ENCODE results near the gene VPS33B.
A peak's percentile ranks its signal among the peaks of the same experiment; 100 is the strongest.

The VPS33B gene

GRCh38 chr15:90972133-90972532 is 50.3 kb downstream of the VPS33B start:
- DNase-seq = no peak

- no peak for DNase-seq
These were observed 52.1 kb downstream of the VPS33B start for GRCh38 chr15:90970274-90970673.

GRCh38 chr15:90968434-90968833 is 54.0 kb downstream of the VPS33B start:
- DNase-seq = no peak

- no peak for DNase-seq
These were observed 55.2 kb downstream of the VPS33B start for GRCh38 chr15:90967206-90967605.

GRCh38 chr15:90966262-90966661 is 56.1 kb downstream of the VPS33B start:
- no peak for DNase-seq

GRCh38 chr15:90962021-90962420 is 60.4 kb downstream of the VPS33B start:
- no peak for DNase-seq

- no peak for DNase-seq
These were observed 61.9 kb downstream of the VPS33B start for GRCh38 chr15:90960298-90961091.

- DNase-seq = no peak
These were observed 62.5 kb downstream of the VPS33B start for GRCh38 chr15:90959894-90960293.

- DNase-seq = no peak
These were observed 63.3 kb downstream of the VPS33B start for GRCh38 chr15:90959028-90959595.

- no peak for DNase-seq
These were observed 64.6 kb downstream of the VPS33B start for GRCh38 chr15:90957791-90958190.

GRCh38 chr15:90957031-90957790 is 65.2 kb downstream of the VPS33B start:
- no peak for DNase-seq

- peak; percentile 77 for DNase-seq
These were observed 65.9 kb downstream of the VPS33B start for GRCh38 chr15:90956274-90957030.

- DNase-seq = peak; percentile 30
These were observed 66.6 kb downstream of the VPS33B start for GRCh38 chr15:90955624-90956273.

GRCh38 chr15:90954712-90955623 is 67.4 kb downstream of the VPS33B start, which contains the start of gene RCCD1:
TSS of gene RCCD1 (plus strand) at chr15:90954884. CDS start at chr15:90956735, 1,851 bp downstream.
- peak; percentile 97 for DNase-seq

- no peak for DNase-seq
These were observed 68.3 kb downstream of the VPS33B start for GRCh38 chr15:90953947-90954711.

GRCh38 chr15:90952901-90953677 is 69.3 kb downstream of the VPS33B start:
- no peak for DNase-seq

GRCh38 chr15:90950676-90951075 is 71.7 kb downstream of the VPS33B start:
- DNase-seq = no peak

- DNase-seq = no peak
These were observed 72.3 kb downstream of the VPS33B start for GRCh38 chr15:90949979-90950675.

All from activated CD4-positive, alpha-beta T cell treated with anti-CD3 and anti-CD28 coated beads, Interleukin-10, Interleukin-2, amounts not matched to agents 100 ng/mL and 50 ng/mL, durations not matched to agents 16 hours and 8 hours (primary cell).